ENCODE results near the gene OTC.

GRCh38 chrX:38311743-38312142 lies 40.7 kb upstream of the OTC start:
- TF ChIP-seq CTCF (optimal IDR thresholded peaks at IDR 0.05 in 1 of 3, IDR thresholded peaks at IDR 0.05 in 1 of 3, conservative IDR thresholded peaks at IDR 0.05 in 1 of 3; ENCODE audit: extremely low read depth in 1 of 3, insufficient read depth in 2 of 3, low read length in 3 of 3), result no peak
- TF ChIP-seq EZH2 (IDR thresholded peaks at IDR 0.05; ENCODE audit: low read length), result no peak
